WTC11 (cell line): ENCODE data around the gene TAS1R2. TPM values are rescaled to one million over a fixed set of nuclear protein-coding genes. Genes with fewer than 3 reads are reported as not detected.

Source experiments
- ATAC-seq: fragments of 200-7000 bp; cut with Tn5 transposase; 2 replicates; pipeline ENCODE4 v1.10.0; 2021; ENCODE audit warnings: mild to moderate bottlenecking, moderate library complexity
- Bru-seq: library from RNA; stranded (reverse); fragments of 400-500 nt; gene quantifications from one replicate; lab custom pipeline; 2021; lab: Mats Ljungman, UMichigan
- CTCF ChIA-PET: fragments of 300-600 bp; sonication (Branson Sonifier 250); formaldehyde crosslinking; loops from one replicate; lab custom pipeline; 2021; ENCODE audit warnings: antibody characterized with exemption; lab: Charles Lee
- POLR2A ChIA-PET: fragments of 350-600 bp; sonication (Branson Sonifier 250); formaldehyde crosslinking; loops from one replicate; lab custom pipeline; 2021; ENCODE audit warnings: antibody characterized with exemption; lab: Charles Lee
- DNase-seq: peaks from one replicate; pipeline ENCODE4 v3.0.0; 2021; ENCODE audit warnings: low spot score
- H3K27ac Mint-ChIP-seq: 2 replicates; pipeline ENCODE4 v1.8.0; 2021; ENCODE audit warnings: mixed read lengths
- H3K27me3 Mint-ChIP-seq: 2 replicates; pipeline ENCODE4 v1.8.0; 2021; ENCODE audit warnings: low read depth, mild to moderate bottlenecking, moderate library complexity, mixed read lengths
- H3K36me3 Mint-ChIP-seq: 2 replicates; pipeline ENCODE4 v1.8.0; 2021; ENCODE audit warnings: mixed read lengths
- H3K4me1 Mint-ChIP-seq: 2 replicates; pipeline ENCODE4 v1.8.0; 2022; ENCODE audit warnings: mixed read lengths
- H3K4me3 Mint-ChIP-seq: 2 replicates; pipeline ENCODE4 v1.8.0; 2021; ENCODE audit warnings: mild to moderate bottlenecking, moderate library complexity, mixed read lengths
- H3K9me3 Mint-ChIP-seq: 2 replicates; pipeline ENCODE4 v1.8.0; 2021; ENCODE audit warnings: mixed read lengths
- CREB1 ChIP-seq: sonication (generic); formaldehyde crosslinking; IDR thresholded peaks from 2 replicates; pipeline ENCODE4 v1.8.0; 2023; ENCODE audit warnings: mild to moderate bottlenecking, missing genetic modification reagents
- HMGA2 ChIP-seq: fragments of 250-450 bp; sonication (Bioruptor Pico); IDR thresholded peaks from 2 replicates; pipeline ENCODE4 v1.4.0; 2021; ENCODE audit warnings: mild to moderate bottlenecking, moderate library complexity
- JAZF1 ChIP-seq: fragments of 250-450 bp; sonication (Bioruptor Pico); IDR thresholded peaks from 2 replicates; pipeline ENCODE4 v1.9.0; 2021; ENCODE audit warnings: moderate library complexity, mild to moderate bottlenecking, inconsistent platforms
- SMAD4 ChIP-seq: sonication (generic); formaldehyde crosslinking; IDR thresholded peaks from 2 replicates; pipeline ENCODE4 v1.8.0; 2022; ENCODE audit warnings: mild to moderate bottlenecking, missing genetic modification reagents
- long read RNA-seq, 3 experiments: library from RNA in 1 of 3; library from capped mRNA in 1 of 3; library from polyadenylated mRNA in 1 of 3; unstranded in 2 of 3; stranded (forward) in 1 of 3; transcript quantifications; one replicate each; pipeline ENCODE4 v2.0.0, GENCODE V29; 2021
- total RNA-seq: library from RNA; stranded (reverse); gene quantifications from 3 replicates; pipeline ENCODE4 v1.2.3, GENCODE V29; 2021
- TF ChIP-seq, protein P1 (sequence below): sonication (generic); formaldehyde crosslinking; IDR thresholded peaks from 2 replicates; pipeline ENCODE4 v1.8.1; 2023; ENCODE audit warnings: mild to moderate bottlenecking, missing genetic modification reagents, borderline replicate concordance
- TF ChIP-seq, protein P2 (sequence below): sonication (generic); formaldehyde crosslinking; IDR thresholded peaks from 2 replicates; pipeline ENCODE4 v1.8.0; 2022; ENCODE audit warnings: mild to moderate bottlenecking, missing genetic modification reagents
- TF ChIP-seq, protein P3 (sequence below): sonication (generic); formaldehyde crosslinking; IDR thresholded peaks from 2 replicates; pipeline ENCODE4 v1.8.1; 2023; ENCODE audit warnings: mild to moderate bottlenecking, missing genetic modification reagents, moderate library complexity
- TF ChIP-seq, protein P4 (sequence below): fragments of 250-450 bp; sonication (Bioruptor Pico); IDR thresholded peaks from 2 replicates; pipeline ENCODE4 v1.9.0; 2021; ENCODE audit warnings: mild to moderate bottlenecking
- TF ChIP-seq, protein P5 (sequence below): fragments of 250-450 bp; sonication (Bioruptor Pico); conservative IDR thresholded peaks from 2 replicates; pipeline ENCODE4 v1.9.0; 2021; ENCODE audit warnings: mild to moderate bottlenecking

The TAS1R2 gene
- total RNA-seq (not detected in 3 replicates), Bru-seq, nascent RNA (not detected)
- long read RNA-seq, experiment 1 = 0 reads
- long read RNA-seq, experiment 2 = 0 reads
- long read RNA-seq, experiment 3 = 0 reads

DNA sequence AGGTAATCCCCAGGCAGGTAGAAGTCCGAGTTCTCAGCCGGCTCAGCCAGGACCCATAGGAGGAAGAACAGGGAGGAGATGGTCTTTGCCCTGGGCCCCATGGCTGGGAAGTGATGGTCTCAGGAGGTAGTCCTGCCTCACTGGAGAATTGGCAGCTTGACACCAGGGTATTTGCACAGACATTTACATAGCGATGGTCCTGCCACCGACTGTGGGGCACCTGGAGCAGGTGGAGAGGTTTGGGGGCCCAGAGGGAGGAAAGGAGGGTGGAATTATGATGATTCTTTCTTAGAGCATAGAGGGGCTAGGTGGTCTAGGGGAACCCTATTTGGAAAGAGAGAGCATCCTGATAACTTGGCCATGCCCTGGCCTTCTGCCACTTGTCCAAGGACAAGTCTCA, at the start of gene TAS1R2:
TAS1R2 (minus strand) TSS at position 101 of the 400 bp plus-strand sequence; CDS start at position 101, 0 bp downstream.
- CTCF ChIA-PET = no interaction called here
- POLR2A ChIA-PET = no interaction called here

More for the DNA sequence above, at the start of gene TAS1R2:
- Mint-ChIP-seq H3K36me3 (no peaks in the 10 kb centered on the region), H3K9me3 (no peaks in the 10 kb centered on the region), H3K4me1 (no peaks in the 10 kb centered on the region), H3K27ac (no peak within 1 kb of the TSS), H3K27me3 (no peaks in the 10 kb centered on the region; the same call in 1 of the 2 replicates), H3K4me3 (no peak within 1 kb of the TSS)
- TF ChIP-seq SMAD4 (CRISPR knock-in tag) (no peak), CREB1 (CRISPR knock-in tag) (no peak), JAZF1 (CRISPR knock-in tag) (no peak), HMGA2 (no peak)
- TF ChIP-seq, protein P1, sequence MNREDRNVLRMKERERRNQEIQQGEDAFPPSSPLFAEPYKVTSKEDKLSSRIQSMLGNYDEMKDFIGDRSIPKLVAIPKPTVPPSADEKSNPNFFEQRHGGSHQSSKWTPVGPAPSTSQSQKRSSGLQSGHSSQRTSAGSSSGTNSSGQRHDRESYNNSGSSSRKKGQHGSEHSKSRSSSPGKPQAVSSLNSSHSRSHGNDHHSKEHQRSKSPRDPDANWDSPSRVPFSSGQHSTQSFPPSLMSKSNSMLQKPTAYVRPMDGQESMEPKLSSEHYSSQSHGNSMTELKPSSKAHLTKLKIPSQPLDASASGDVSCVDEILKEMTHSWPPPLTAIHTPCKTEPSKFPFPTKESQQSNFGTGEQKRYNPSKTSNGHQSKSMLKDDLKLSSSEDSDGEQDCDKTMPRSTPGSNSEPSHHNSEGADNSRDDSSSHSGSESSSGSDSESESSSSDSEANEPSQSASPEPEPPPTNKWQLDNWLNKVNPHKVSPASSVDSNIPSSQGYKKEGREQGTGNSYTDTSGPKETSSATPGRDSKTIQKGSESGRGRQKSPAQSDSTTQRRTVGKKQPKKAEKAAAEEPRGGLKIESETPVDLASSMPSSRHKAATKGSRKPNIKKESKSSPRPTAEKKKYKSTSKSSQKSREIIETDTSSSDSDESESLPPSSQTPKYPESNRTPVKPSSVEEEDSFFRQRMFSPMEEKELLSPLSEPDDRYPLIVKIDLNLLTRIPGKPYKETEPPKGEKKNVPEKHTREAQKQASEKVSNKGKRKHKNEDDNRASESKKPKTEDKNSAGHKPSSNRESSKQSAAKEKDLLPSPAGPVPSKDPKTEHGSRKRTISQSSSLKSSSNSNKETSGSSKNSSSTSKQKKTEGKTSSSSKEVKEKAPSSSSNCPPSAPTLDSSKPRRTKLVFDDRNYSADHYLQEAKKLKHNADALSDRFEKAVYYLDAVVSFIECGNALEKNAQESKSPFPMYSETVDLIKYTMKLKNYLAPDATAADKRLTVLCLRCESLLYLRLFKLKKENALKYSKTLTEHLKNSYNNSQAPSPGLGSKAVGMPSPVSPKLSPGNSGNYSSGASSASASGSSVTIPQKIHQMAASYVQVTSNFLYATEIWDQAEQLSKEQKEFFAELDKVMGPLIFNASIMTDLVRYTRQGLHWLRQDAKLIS = no peak
- TF ChIP-seq, protein P2, sequence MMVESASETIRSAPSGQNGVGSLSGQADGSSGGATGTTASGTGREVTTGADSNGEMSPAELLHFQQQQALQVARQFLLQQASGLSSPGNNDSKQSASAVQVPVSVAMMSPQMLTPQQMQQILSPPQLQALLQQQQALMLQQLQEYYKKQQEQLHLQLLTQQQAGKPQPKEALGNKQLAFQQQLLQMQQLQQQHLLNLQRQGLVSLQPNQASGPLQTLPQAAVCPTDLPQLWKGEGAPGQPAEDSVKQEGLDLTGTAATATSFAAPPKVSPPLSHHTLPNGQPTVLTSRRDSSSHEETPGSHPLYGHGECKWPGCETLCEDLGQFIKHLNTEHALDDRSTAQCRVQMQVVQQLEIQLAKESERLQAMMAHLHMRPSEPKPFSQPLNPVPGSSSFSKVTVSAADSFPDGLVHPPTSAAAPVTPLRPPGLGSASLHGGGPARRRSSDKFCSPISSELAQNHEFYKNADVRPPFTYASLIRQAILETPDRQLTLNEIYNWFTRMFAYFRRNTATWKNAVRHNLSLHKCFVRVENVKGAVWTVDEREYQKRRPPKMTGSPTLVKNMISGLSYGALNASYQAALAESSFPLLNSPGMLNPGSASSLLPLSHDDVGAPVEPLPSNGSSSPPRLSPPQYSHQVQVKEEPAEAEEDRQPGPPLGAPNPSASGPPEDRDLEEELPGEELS (CRISPR knock-in tag) = no peak
- TF ChIP-seq, protein P3, sequence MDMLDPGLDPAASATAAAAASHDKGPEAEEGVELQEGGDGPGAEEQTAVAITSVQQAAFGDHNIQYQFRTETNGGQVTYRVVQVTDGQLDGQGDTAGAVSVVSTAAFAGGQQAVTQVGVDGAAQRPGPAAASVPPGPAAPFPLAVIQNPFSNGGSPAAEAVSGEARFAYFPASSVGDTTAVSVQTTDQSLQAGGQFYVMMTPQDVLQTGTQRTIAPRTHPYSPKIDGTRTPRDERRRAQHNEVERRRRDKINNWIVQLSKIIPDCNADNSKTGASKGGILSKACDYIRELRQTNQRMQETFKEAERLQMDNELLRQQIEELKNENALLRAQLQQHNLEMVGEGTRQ = no peak
- TF ChIP-seq, protein P4, sequence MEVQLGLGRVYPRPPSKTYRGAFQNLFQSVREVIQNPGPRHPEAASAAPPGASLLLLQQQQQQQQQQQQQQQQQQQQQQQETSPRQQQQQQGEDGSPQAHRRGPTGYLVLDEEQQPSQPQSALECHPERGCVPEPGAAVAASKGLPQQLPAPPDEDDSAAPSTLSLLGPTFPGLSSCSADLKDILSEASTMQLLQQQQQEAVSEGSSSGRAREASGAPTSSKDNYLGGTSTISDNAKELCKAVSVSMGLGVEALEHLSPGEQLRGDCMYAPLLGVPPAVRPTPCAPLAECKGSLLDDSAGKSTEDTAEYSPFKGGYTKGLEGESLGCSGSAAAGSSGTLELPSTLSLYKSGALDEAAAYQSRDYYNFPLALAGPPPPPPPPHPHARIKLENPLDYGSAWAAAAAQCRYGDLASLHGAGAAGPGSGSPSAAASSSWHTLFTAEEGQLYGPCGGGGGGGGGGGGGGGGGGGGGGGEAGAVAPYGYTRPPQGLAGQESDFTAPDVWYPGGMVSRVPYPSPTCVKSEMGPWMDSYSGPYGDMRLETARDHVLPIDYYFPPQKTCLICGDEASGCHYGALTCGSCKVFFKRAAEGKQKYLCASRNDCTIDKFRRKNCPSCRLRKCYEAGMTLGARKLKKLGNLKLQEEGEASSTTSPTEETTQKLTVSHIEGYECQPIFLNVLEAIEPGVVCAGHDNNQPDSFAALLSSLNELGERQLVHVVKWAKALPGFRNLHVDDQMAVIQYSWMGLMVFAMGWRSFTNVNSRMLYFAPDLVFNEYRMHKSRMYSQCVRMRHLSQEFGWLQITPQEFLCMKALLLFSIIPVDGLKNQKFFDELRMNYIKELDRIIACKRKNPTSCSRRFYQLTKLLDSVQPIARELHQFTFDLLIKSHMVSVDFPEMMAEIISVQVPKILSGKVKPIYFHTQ (CRISPR knock-in tag) = no peak
- TF ChIP-seq, protein P5, sequence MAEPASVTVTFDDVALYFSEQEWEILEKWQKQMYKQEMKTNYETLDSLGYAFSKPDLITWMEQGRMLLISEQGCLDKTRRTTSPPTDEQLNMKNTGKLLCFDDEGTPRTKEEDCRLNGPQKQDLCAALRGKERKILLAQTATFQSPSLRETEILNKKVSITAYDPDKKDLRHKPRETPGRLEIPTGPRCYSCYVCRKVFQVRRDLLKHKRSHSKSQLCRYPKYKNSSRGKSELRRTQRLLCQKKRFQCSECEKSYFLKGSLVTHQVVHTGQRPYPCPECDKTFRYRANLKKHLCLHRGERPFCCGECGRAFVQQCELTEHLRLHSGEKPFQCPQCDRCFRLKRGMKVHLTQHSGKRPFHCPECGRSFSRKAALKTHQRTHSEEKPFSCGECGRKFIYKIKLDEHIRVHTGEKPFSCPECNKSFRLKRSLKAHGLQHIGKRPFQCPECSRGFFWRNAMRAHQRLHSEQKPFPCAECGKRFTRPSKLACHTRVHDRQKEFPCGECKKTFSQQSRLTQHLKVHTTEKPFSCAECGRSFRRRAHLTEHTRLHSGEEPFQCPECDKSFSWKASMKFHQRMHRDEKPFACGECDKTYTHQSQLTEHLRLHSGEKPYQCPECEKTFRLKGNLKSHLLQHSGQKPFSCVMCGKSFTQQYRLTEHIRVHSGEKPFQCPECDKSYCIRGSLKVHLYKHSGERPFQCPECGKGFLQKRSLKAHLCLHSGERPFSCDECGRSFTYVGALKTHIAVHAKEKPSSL (CRISPR knock-in tag) = no peak
- DNase-seq (no peak), ATAC-seq (no peak)
